Neuronal stem cell (in vitro differentiated cells): ENCODE data around the gene EIF3F.

Source experiments
- DNase-seq: peaks from one replicate; pipeline ENCODE4 v3.0.0-alpha.2; 2013; ENCODE audit warnings: low spot score
- H2AFZ ChIP-seq: one replicate; pipeline ENCODE4 v1.6.1; 2013; ENCODE audit warnings: mild to moderate bottlenecking, low read length, inconsistent platforms
- H2AK5ac ChIP-seq: 2 replicates; pipeline ENCODE4 v1.6.1; 2013; ENCODE audit warnings: low read depth, mild to moderate bottlenecking, inconsistent platforms, low read length, moderate library complexity, mixed read lengths
- H2BK120ac ChIP-seq: 2 replicates; pipeline ENCODE4 v1.6.1; 2013; ENCODE audit warnings: low read depth, mild to moderate bottlenecking, inconsistent platforms, low read length, moderate library complexity, mixed read lengths
- H2BK12ac ChIP-seq: one replicate; pipeline ENCODE4 v1.6.1; 2013; ENCODE audit warnings: low read length, inconsistent platforms
- H2BK15ac ChIP-seq: 2 replicates; pipeline ENCODE4 v1.6.1; 2013; ENCODE audit warnings: mild to moderate bottlenecking, low read length, inconsistent platforms, mixed read lengths
- H2BK5ac ChIP-seq: one replicate; pipeline ENCODE4 v1.6.1; 2013; ENCODE audit warnings: inconsistent platforms, mild to moderate bottlenecking, low read length, moderate library complexity
- H3K14ac ChIP-seq: one replicate; pipeline ENCODE4 v1.6.1; 2013; ENCODE audit warnings: low read length, inconsistent platforms
- H3K18ac ChIP-seq: 2 replicates; pipeline ENCODE4 v1.6.1; 2013; ENCODE audit warnings: low read length, inconsistent platforms
- H3K23ac ChIP-seq: 2 replicates; pipeline ENCODE4 v1.6.1; 2013; ENCODE audit warnings: low read depth, mild to moderate bottlenecking, mixed read lengths, low read length, inconsistent platforms; ENCODE audit not compliant: poor library complexity
- H3K27ac ChIP-seq: replicated peaks from 3 replicates; pipeline ENCODE4 v1.5.1; 2013; ENCODE audit warnings: low read length, inconsistent platforms
- H3K27me3 ChIP-seq, 3 experiments: 2 replicates each; pipeline ENCODE4 v1.6.1; 2013; ENCODE audit warnings: low read length in 3 of 3, mild to moderate bottlenecking in 2 of 3, inconsistent platforms in 1 of 3, low read depth in 1 of 3, mixed read lengths in 1 of 3, moderate library complexity in 1 of 3; ENCODE audit not compliant: control insufficient read depth in 3 of 3, insufficient read depth in 3 of 3
- H3K36me3 ChIP-seq, 2 donors: replicated peaks in 1 of 2; 2 replicates each; pipeline ENCODE4 v1.6.1; 2013; ENCODE audit warnings: low read length in 2 of 2; ENCODE audit not compliant: control insufficient read depth in 2 of 2, insufficient read depth in 2 of 2
- H3K4ac ChIP-seq: 2 replicates; pipeline ENCODE4 v1.6.1; 2013; ENCODE audit warnings: inconsistent platforms, mild to moderate bottlenecking, low read length, moderate library complexity
- H3K4me1 ChIP-seq, 2 donors: 1 replicate in 1 of 2; 2 replicates in 1 of 2; pipeline ENCODE4 v1.6.1; 2013; ENCODE audit warnings: low read length in 2 of 2, low read depth in 1 of 2; ENCODE audit not compliant: control insufficient read depth in 2 of 2, insufficient read depth in 1 of 2
- H3K4me2 ChIP-seq: one replicate; pipeline ENCODE4 v1.6.1; 2013; ENCODE audit warnings: mild to moderate bottlenecking, low read length, inconsistent platforms; ENCODE audit not compliant: insufficient read depth, poor library complexity, severe bottlenecking
- H3K4me3 ChIP-seq, 2 donors: 2 replicates each; pipeline ENCODE4 v1.5.1; 2013; ENCODE audit warnings: low read length in 2 of 2, mild to moderate bottlenecking in 2 of 2, inconsistent platforms in 1 of 2, moderate library complexity in 1 of 2
- H3K79me1 ChIP-seq: one replicate; pipeline ENCODE4 v1.6.1; 2013; ENCODE audit warnings: low read depth, mild to moderate bottlenecking, inconsistent platforms, low read length, moderate library complexity
- H3K9ac ChIP-seq: one replicate; pipeline ENCODE4 v1.6.1; 2013; ENCODE audit warnings: mild to moderate bottlenecking, low read depth, low read length, inconsistent platforms; ENCODE audit not compliant: poor library complexity
- H3K9me3 ChIP-seq, 2 donors: replicated peaks in 1 of 2; 2 replicates each; pipeline versions ENCODE3 to v1.6.1; 2013; ENCODE audit warnings: low read length in 2 of 2, mild to moderate bottlenecking in 2 of 2, inconsistent platforms in 1 of 2, low read depth in 1 of 2, mixed read lengths in 1 of 2, moderate library complexity in 1 of 2; ENCODE audit not compliant: control insufficient read depth in 2 of 2, insufficient read depth in 1 of 2
- H4K8ac ChIP-seq: one replicate; pipeline ENCODE4 v1.6.1; 2013; ENCODE audit warnings: low read depth, mild to moderate bottlenecking, inconsistent platforms, low read length, moderate library complexity
- H4K91ac ChIP-seq: one replicate; pipeline ENCODE4 v1.6.1; 2013; ENCODE audit warnings: low read length, low read depth, mild to moderate bottlenecking, inconsistent platforms; ENCODE audit not compliant: poor library complexity
- WGBS, 2 donors: extraction: QIAGEN DNeasy Blood & Tissue Kit; methylation state at CpG; one replicate each; pipeline ENCODE4 v1.1.7; 2013; ENCODE audit warnings: missing lambda C conversion rate in 2 of 2, mixed read lengths in 1 of 2; ENCODE audit not compliant: insufficient read length in 2 of 2, insufficient replicate concordance in 1 of 2; ENCODE audit errors: extremely low coverage in 2 of 2; 5-methylcytosine and 5-hydroxymethylcytosine counted together

Gene EIF3F

GRCh38 chr11:8038393-8038792, 51.3 kb downstream of the EIF3F start:
- no peak overlapping the region for H3K18ac ChIP-seq
- H2AFZ ChIP-seq, result no peak overlapping the region
- H2BK120ac ChIP-seq, result no peak overlapping the region
- H3K36me3 ChIP-seq, result no peaks in the 10 kb centered on the region
- H3K27ac ChIP-seq, result no peak overlapping the region
- H3K4me1 ChIP-seq, result peaks cover 11 to 17% of the 10 kb centered on the region in 2 donors
- H4K91ac ChIP-seq, result no peak overlapping the region
- no peak overlapping the region for H2BK12ac ChIP-seq
- H3K4me2 ChIP-seq, result no peak overlapping the region
- no peak overlapping the region for H4K8ac ChIP-seq
- no peak overlapping the region for H2BK5ac ChIP-seq
- H3K23ac ChIP-seq, result no peak overlapping the region
- no peaks in the 10 kb centered on the region for H3K9me3 ChIP-seq
- peak; percentile 53 for DNase-seq
- H3K4me3 ChIP-seq, result no peak overlapping the region
- H3K14ac ChIP-seq, result no peak overlapping the region
- no peak overlapping the region for H3K9ac ChIP-seq
- peaks cover 3% of the 10 kb centered on the region for H3K79me1 ChIP-seq
- peaks cover 0 to 13% (median 0%) of the 10 kb centered on the region in 3 experiments for H3K27me3 ChIP-seq
- H3K4ac ChIP-seq, result no peak overlapping the region
- no CpG with 5 or more reads among the region's 8 CpGs for WGBS, 2 donors
- H2AK5ac ChIP-seq, result no peak overlapping the region
- no peak overlapping the region for H2BK15ac ChIP-seq

GRCh38 chr11:8038811-8039529, 51.8 kb downstream of the EIF3F start:
- Histone ChIP-seq H3K27ac (no peak overlapping the region), H4K8ac (no peak overlapping the region), H2BK120ac (no peak overlapping the region), H3K27me3 (peaks cover 0 to 13% (median 0%) of the 10 kb centered on the region in 3 experiments), H2BK5ac (no peak overlapping the region), H3K4ac (no peak overlapping the region), H3K4me2 (no peak overlapping the region), H3K9ac (no peak overlapping the region), H2AK5ac (no peak overlapping the region), H3K79me1 (peaks cover 3% of the 10 kb centered on the region), H3K23ac (no peak overlapping the region), H4K91ac (no peak overlapping the region), H2BK12ac (no peak overlapping the region), H3K4me3 (no peak overlapping the region), H3K9me3 (no peaks in the 10 kb centered on the region), H3K36me3 (no peaks in the 10 kb centered on the region), H2BK15ac (no peak overlapping the region), H3K18ac (peak overlapping the region; percentile 67), H3K14ac (no peak overlapping the region), H2AFZ (no peak overlapping the region), H3K4me1 (peaks cover 10 to 15% of the 10 kb centered on the region in 2 donors)
- DNase-seq, result no peak
- no CpG with 5 or more reads among the region's 12 CpGs for WGBS, 2 donors

- Histone ChIP-seq H3K79me1 (peaks cover 3% of the 10 kb centered on the region), H2AFZ (no peak overlapping the region), H2BK5ac (no peak overlapping the region), H3K14ac (no peak overlapping the region), H2BK15ac (no peak overlapping the region), H3K9me3 (no peaks in the 10 kb centered on the region), H3K23ac (no peak overlapping the region), H3K4me3 (peak overlapping the region in 1 of 2 donors; percentile 22), H3K27ac (no peak overlapping the region), H2BK12ac (no peak overlapping the region), H2AK5ac (no peak overlapping the region), H3K18ac (peak overlapping the region; percentile 67), H4K8ac (no peak overlapping the region), H3K4ac (no peak overlapping the region), H3K4me1 (peaks cover 10 to 15% of the 10 kb centered on the region in 2 donors), H3K36me3 (no peaks in the 10 kb centered on the region), H3K9ac (no peak overlapping the region), H4K91ac (no peak overlapping the region), H2BK120ac (no peak overlapping the region), H3K27me3 (peaks cover 0 to 13% (median 0%) of the 10 kb centered on the region in 3 experiments), H3K4me2 (no peak overlapping the region)
- no peak for DNase-seq
- no CpG with 5 or more reads among the region's 10 CpGs for WGBS, 2 donors
Measured at GRCh38 chr11:8039530-8040260, 52.6 kb downstream of the EIF3F start.

GRCh38 chr11:8040261-8040920, 53.3 kb downstream of the EIF3F start:
- Histone ChIP-seq H3K79me1 (peaks cover 3% of the 10 kb centered on the region), H4K91ac (no peak overlapping the region), H3K9ac (no peak overlapping the region), H2AK5ac (no peak overlapping the region), H2AFZ (no peak overlapping the region), H3K23ac (no peak overlapping the region), H3K4me3 (no peak overlapping the region), H3K14ac (no peak overlapping the region), H3K9me3 (no peaks in the 10 kb centered on the region), H2BK5ac (no peak overlapping the region), H2BK12ac (no peak overlapping the region), H3K4me2 (no peak overlapping the region), H2BK120ac (no peak overlapping the region), H3K27me3 (peaks cover 0 to 18% (median 0%) of the 10 kb centered on the region in 3 experiments), H4K8ac (no peak overlapping the region), H3K18ac (no peak overlapping the region), H3K4me1 (peaks cover 10 to 15% of the 10 kb centered on the region in 2 donors), H3K4ac (no peak overlapping the region), H3K27ac (no peak overlapping the region), H3K36me3 (no peaks in the 10 kb centered on the region), H2BK15ac (no peak overlapping the region)
- WGBS, 2 donors, result no CpG with 5 or more reads among the region's 4 CpGs
- DNase-seq, result no peak
